A549 (cell line): ENCODE data around the gene PTPRE. TPM values are rescaled to one million over a fixed set of nuclear protein-coding genes. Genes with fewer than 3 reads are reported as not detected.
A peak's percentile ranks its signal among the peaks of the same experiment; 100 is the strongest.

Source experiments
- ATAC-seq, 2 experiments: fragments of 200-7000 bp in 1 of 2; fragments of >200 bp in 1 of 2; cut with Nextera tagmentation in 1 of 2; cut with Tn5 transposase in 1 of 2; 3 replicates each; pipeline versions ENCODE4 v1.8.0 to v1.9.1; 2018 to 2020; ENCODE audit warnings: mild to moderate bottlenecking in 1 of 2, moderate library complexity in 1 of 2
- CTCF ChIA-PET: fragments of 300-600 bp; sonication (Branson Sonifier 250); formaldehyde crosslinking; extraction: SDS; loops from one replicate; lab custom pipeline; 2021; ENCODE audit warnings: antibody characterized with exemption, inconsistent platforms; lab: Yijun Ruan, JAX
- POLR2A ChIA-PET: fragments of 350-600 bp; formaldehyde crosslinking; extraction: SDS; loops from one replicate; lab custom pipeline; 2021; ENCODE audit warnings: antibody characterized with exemption, inconsistent platforms; lab: Yijun Ruan, JAX
- DNase-seq, 2 experiments: peaks; one replicate each; pipeline versions ENCODE4 v3.0.0 to v3.0.0-alpha.2; 2011 to 2016; ENCODE audit warnings: low read depth in 1 of 2, low spot score in 1 of 2
- FAIRE-seq: peaks from 2 replicates; lab custom pipeline; 2011; peaks lifted over from hg19 to GRCh38; lab: Jason Lieb, UNC
- H3K27ac ChIP-seq, 2 experiments: fragments of >200 bp; sonication (Bioruptor Twin); formaldehyde crosslinking; 3 replicates each; pipeline ENCODE4 v1.5.1; 2016 to 2017
- H3K4me1 ChIP-seq: fragments of >200 bp; sonication (Bioruptor Twin); formaldehyde crosslinking; 3 replicates; pipeline ENCODE4 v1.6.1; 2016
- H3K4me2 ChIP-seq: fragments of >200 bp; sonication (Bioruptor Twin); formaldehyde crosslinking; 3 replicates; pipeline ENCODE4 v1.6.1; 2016
- H3K4me3 ChIP-seq: fragments of >200 bp; sonication (Bioruptor Twin); formaldehyde crosslinking; 3 replicates; pipeline ENCODE4 v1.5.1; 2016
- H3K9me3 ChIP-seq: fragments of >200 bp; sonication (Bioruptor Twin); formaldehyde crosslinking; 3 replicates; pipeline ENCODE4 v1.6.1; 2016
- BHLHE40 ChIP-seq: IDR thresholded peaks from 2 replicates; pipeline ENCODE4 v1.6.1; 2012; ENCODE audit warnings: low read depth, low read length, inconsistent platforms
- CBX2 ChIP-seq: fragments of 200-600 bp; sonication (generic); IDR thresholded peaks from 2 replicates; pipeline ENCODE4 v1.6.1; 2016; ENCODE audit warnings: low read depth, mild to moderate bottlenecking, borderline replicate concordance
- CHD2 ChIP-seq: fragments of 150-350 bp; IDR thresholded peaks from 2 replicates; pipeline ENCODE4 v1.6.1; 2014; ENCODE audit warnings: low read length; ENCODE audit not compliant: partially characterized antibody
- EHF ChIP-seq: fragments of 250-450 bp; sonication (Bioruptor Pico); IDR thresholded peaks from 2 replicates; pipeline ENCODE4 v1.5.0; 2020; ENCODE audit warnings: mild to moderate bottlenecking
- ESRRA ChIP-seq: fragments of 150-350 bp; IDR thresholded peaks from 2 replicates; pipeline ENCODE4 v1.6.1; 2014; ENCODE audit warnings: mild to moderate bottlenecking, low read length, borderline replicate concordance
- FOSL2 ChIP-seq, 2 experiments: fragments of 450-650 bp in 1 of 2; fragments of >200 bp in 1 of 2; sonication (Bioruptor Twin) in 1 of 2; formaldehyde crosslinking; IDR thresholded peaks; 2 replicates each; pipeline versions ENCODE4 v1.5.0 to v1.6.1; 2016 to 2020; ENCODE audit warnings: mild to moderate bottlenecking in 1 of 2, moderate library complexity in 1 of 2
- GATA3 ChIP-seq: IDR thresholded peaks from 2 replicates; pipeline ENCODE4 v1.6.1; 2012; ENCODE audit warnings: borderline replicate concordance
- HDAC2 ChIP-seq: fragments of 200-600 bp; sonication (generic); IDR thresholded peaks from 2 replicates; pipeline ENCODE4 v1.6.1; 2016
- HMGXB4 ChIP-seq: fragments of 250-450 bp; sonication (Bioruptor Pico); IDR thresholded peaks from 2 replicates; pipeline ENCODE4 v1.5.0; 2021; ENCODE audit warnings: mild to moderate bottlenecking, moderate library complexity, borderline replicate concordance
- HOXB5 ChIP-seq: fragments of 250-450 bp; sonication (Bioruptor Pico); IDR thresholded peaks from 2 replicates; pipeline ENCODE4 v1.5.0; 2020; ENCODE audit warnings: mild to moderate bottlenecking, moderate library complexity
- KDM1A ChIP-seq: fragments of 200-600 bp; sonication (generic); IDR thresholded peaks from 2 replicates; pipeline ENCODE4 v1.6.1; 2016; ENCODE audit warnings: low read depth, mild to moderate bottlenecking
- MAFK ChIP-seq: fragments of 450-650 bp; IDR thresholded peaks from 2 replicates; pipeline ENCODE4 v1.6.1; 2014; ENCODE audit not compliant: partially characterized antibody
- RAD21 ChIP-seq, 2 experiments: fragments of >200 bp in 1 of 2; sonication (Bioruptor Twin) in 1 of 2; formaldehyde crosslinking in 1 of 2; IDR thresholded peaks in 1 of 2; conservative IDR thresholded peaks in 1 of 2; 2 replicates in 1 of 2; 3 replicates in 1 of 2; pipeline ENCODE4 v1.6.1; 2012 to 2018; ENCODE audit warnings: inconsistent platforms in 1 of 2
- RCOR1 ChIP-seq: fragments of 150-350 bp; IDR thresholded peaks from 2 replicates; pipeline ENCODE4 v1.6.1; 2014; ENCODE audit warnings: antibody characterized with exemption, low read length, low read depth
- RFX5 ChIP-seq: fragments of 450-650 bp; IDR thresholded peaks from 2 replicates; pipeline ENCODE4 v1.7.1; 2014; ENCODE audit warnings: antibody characterized with exemption, mild to moderate bottlenecking, moderate library complexity
- RNF2 ChIP-seq: fragments of 200-600 bp; sonication (generic); IDR thresholded peaks from 2 replicates; pipeline ENCODE4 v1.6.1; 2016; ENCODE audit warnings: low read depth, mild to moderate bottlenecking, antibody characterized with exemption, moderate library complexity, borderline replicate concordance
- SMC3 ChIP-seq: fragments of >200 bp; sonication (Bioruptor Twin); formaldehyde crosslinking; IDR thresholded peaks from 3 replicates; pipeline ENCODE4 v1.6.1; 2018; ENCODE audit warnings: inconsistent platforms
- TFCP2L1 ChIP-seq: fragments of 250-450 bp; sonication (Bioruptor Pico); IDR thresholded peaks from 2 replicates; pipeline ENCODE4 v1.5.0; 2021; ENCODE audit warnings: mild to moderate bottlenecking
- TP53 ChIP-seq: fragments of 250-450 bp; sonication (Bioruptor Pico); IDR thresholded peaks from 2 replicates; pipeline ENCODE4 v1.5.0; 2021; ENCODE audit warnings: mild to moderate bottlenecking, moderate library complexity
- ZC3H11A ChIP-seq: fragments of 450-650 bp; IDR thresholded peaks from 2 replicates; pipeline ENCODE4 v1.6.1; 2014; ENCODE audit warnings: antibody characterized with exemption, mild to moderate bottlenecking
- WGBS: methylation state at CpG from one replicate; pipeline ENCODE4 v1.1.6; 2017; ENCODE audit errors: missing lambda C conversion rate; 5-methylcytosine and 5-hydroxymethylcytosine counted together
- polyA plus RNA-seq, 4 experiments: library from polyadenylated mRNA; depleted of rRNA in 3 of 4; stranded (reverse); fragments of >200 nt; fragmentation: RNase III in 1 of 4; extraction: RNeasy Plus Mini Kit Qiagen cat#74134 plus additional on column Dnase treatment in 1 of 4; gene quantifications; 2 replicates in 3 of 4; 3 replicates in 1 of 4; pipeline ENCODE4 v1.2.3, GENCODE V29; 2011 to 2017
- TF ChIP-seq, protein P1 (sequence below): fragments of >200 bp; sonication (Bioruptor Twin); formaldehyde crosslinking; IDR thresholded peaks from 2 replicates; pipeline ENCODE4 v1.6.1; 2016
- TF ChIP-seq, protein P2 (sequence below): fragments of 150-350 bp; IDR thresholded peaks from 2 replicates; pipeline ENCODE4 v1.6.1; 2014; ENCODE audit warnings: low read depth, mild to moderate bottlenecking, low read length

PTPRE gene
- polyA plus RNA-seq, 2 of the 4 experiments (the other 2 are of a cell fraction), result 0.31 to 1.5 TPM

GRCh38 chr10:127977357-127978009 lies 70.6 kb downstream of the PTPRE start:
- Histone ChIP-seq H3K4me3 (no peak overlapping the region), H3K4me2 (no peak overlapping the region; the same call in 2 of the 3 replicates), H3K27ac (peak overlapping the region in 1 of 2 experiments; percentile 48; a peak in 3 of 6 replicates), H3K9me3 (peaks cover 16% of the 10 kb centered on the region; the same call in 2 of the 3 replicates), H3K4me1 (no peaks in the 10 kb centered on the region)
- ATAC-seq (no peak), DNase-seq (peak in 1 of 2 experiments; percentile 5), FAIRE-seq (no peak)
- TF ChIP-seq TP53 (CRISPR knock-in tag), result no peak
- no peak for TF ChIP-seq TFCP2L1 (CRISPR knock-in tag)
- TF ChIP-seq, protein P1, sequence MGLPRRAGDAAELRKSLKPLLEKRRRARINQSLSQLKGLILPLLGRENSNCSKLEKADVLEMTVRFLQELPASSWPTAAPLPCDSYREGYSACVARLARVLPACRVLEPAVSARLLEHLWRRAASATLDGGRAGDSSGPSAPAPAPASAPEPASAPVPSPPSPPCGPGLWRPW, result no peak
- no peak for TF ChIP-seq HMGXB4 (CRISPR knock-in tag)
- TF ChIP-seq GATA3, result no peak
- TF ChIP-seq ZC3H11A, result no peak
- no peak for TF ChIP-seq BHLHE40
- TF ChIP-seq RNF2, result no peak
- no peak for TF ChIP-seq KDM1A
- TF ChIP-seq ESRRA, result no peak
- no peak for TF ChIP-seq MAFK
- TF ChIP-seq, protein P2, sequence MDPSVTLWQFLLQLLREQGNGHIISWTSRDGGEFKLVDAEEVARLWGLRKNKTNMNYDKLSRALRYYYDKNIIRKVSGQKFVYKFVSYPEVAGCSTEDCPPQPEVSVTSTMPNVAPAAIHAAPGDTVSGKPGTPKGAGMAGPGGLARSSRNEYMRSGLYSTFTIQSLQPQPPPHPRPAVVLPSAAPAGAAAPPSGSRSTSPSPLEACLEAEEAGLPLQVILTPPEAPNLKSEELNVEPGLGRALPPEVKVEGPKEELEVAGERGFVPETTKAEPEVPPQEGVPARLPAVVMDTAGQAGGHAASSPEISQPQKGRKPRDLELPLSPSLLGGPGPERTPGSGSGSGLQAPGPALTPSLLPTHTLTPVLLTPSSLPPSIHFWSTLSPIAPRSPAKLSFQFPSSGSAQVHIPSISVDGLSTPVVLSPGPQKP, result no peak
- no peak for TF ChIP-seq EHF (CRISPR knock-in tag)
- POLR2A ChIA-PET, result no interaction called here
- WGBS, result 49% methylated on average over 12 of the region's 12 CpGs
- CTCF ChIA-PET, result interaction anchor here (1.0 to 1.6 kb wide), 4 partner anchors 8 to 34 kb away, joined by 3 read pairs; no protein-coding TSS in a partner anchor

DNA sequence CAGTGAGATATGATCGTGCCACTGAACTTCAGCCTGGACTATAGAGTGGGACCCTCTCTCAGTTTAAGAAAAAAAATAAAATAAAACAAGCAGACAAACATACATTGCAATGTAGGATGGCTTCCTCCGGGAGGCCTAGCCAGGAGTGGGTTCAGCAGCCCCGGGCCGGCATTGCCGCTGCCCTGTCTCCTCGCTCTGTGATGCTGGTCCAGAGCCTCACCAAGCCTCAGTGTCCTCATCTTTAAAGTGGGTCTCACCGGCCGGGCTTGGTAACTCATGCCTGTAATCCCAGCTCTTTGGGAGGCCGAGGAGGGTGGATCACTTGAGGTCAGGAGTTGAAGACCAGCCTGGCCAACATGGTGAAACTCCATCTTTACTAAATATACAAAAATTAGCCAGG lies 71.6 kb downstream of the PTPRE start:
- DNase-seq, result no peak
- H3K27ac ChIP-seq, result no peak overlapping the region
- no peak for ATAC-seq
- no peak for FAIRE-seq
- TF ChIP-seq RCOR1, result no peak
- TF ChIP-seq FOSL2 (IDR thresholded peaks at IDR 0.05), result no peak
- TF ChIP-seq FOSL2 (CRISPR knock-in tag; IDR thresholded peaks at IDR 0.05), result no peak
- TF ChIP-seq, protein P2, result no peak
- TF ChIP-seq CHD2, result no peak
- TF ChIP-seq HDAC2, result no peak
- no peak for TF ChIP-seq KDM1A
- TF ChIP-seq CBX2, result no peak
- no peak for TF ChIP-seq RFX5
- TF ChIP-seq HOXB5 (CRISPR knock-in tag), result no peak
- no peak for TF ChIP-seq HMGXB4 (CRISPR knock-in tag)
- TF ChIP-seq SMC3, result no peak
- no peak for TF ChIP-seq RAD21 (conservative IDR thresholded peaks at IDR 0.05 in 1 of 2, IDR thresholded peaks at IDR 0.05 in 1 of 2)
- TF ChIP-seq, protein P1, result no peak
- TF ChIP-seq BHLHE40, result no peak
- TF ChIP-seq, all 56 proteins: peak for 0
- no peak overlapping the region for H3K4me3 ChIP-seq
- H3K9me3 ChIP-seq, result peaks cover 16% of the 10 kb centered on the region; the same call in 2 of the 3 replicates
- POLR2A ChIA-PET, result no interaction called here
- no peak overlapping the region for H3K4me2 ChIP-seq
- WGBS, result 72% methylated on average over 9 of the region's 9 CpGs
- H3K4me1 ChIP-seq, result no peaks in the 10 kb centered on the region
- CTCF ChIA-PET, result interaction anchor here (1.3 to 1.7 kb wide), 2 partner anchors 9 to 72 kb away, joined by 3 to 5 read pairs; partner anchors contain the start of gene PTPRE
